ENCODE measurements around the gene PPP2R5D. TPM values are rescaled to one million over a fixed set of nuclear protein-coding genes. Genes with fewer than 3 reads are reported as not detected.
A peak's percentile ranks its signal among the peaks of the same experiment; 100 is the strongest.

The PPP2R5D gene
- total RNA-seq, 3 donors from 2014 or later (not counting 1 experiment from before 2014, with no cell fraction given), result 30.5 to 49.1 (median 40.1) TPM

DNA sequence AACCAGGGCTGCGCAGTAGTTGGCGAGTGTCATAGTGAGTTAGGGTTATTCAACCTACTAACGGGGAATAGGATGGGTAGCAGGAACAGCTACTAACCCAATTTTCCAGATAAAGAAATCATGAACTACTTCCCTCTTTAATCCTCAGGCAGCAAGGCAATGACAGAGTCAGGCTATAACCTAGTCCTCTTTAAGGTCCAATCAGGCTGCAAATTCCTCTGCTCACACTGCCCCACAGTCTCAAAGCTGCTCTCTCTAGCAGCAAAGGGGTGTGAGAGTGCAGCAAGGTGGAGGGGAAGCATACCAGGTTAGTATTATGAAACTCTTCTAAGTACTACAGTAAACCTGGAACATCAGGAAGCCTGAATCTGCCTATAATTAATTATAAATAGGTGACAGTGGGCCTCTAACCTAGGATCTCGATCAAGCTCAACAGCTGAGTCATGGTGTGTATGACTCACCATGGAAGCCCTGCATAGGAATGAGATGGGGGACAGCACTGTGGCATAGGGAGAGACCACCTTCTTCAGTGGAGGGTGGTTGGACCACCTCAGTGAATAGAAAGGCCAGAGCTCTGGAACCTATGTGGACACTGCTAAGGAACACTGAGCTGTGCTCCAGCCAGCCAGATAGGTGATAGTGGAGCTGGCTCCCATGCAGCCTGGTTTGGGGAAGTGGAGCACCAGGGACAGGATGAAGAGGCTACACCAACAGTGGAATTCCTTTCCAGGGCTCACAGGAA, 13.3 kb upstream of the PPP2R5D start:
- H3K4me1 Mint-ChIP-seq, result peaks cover 0 to 4% of the 10 kb centered on the region in 2 donors
- peaks cover 18% of the 10 kb centered on the region for H3K36me3 ChIP-seq (ENCODE audit: control insufficient read depth, insufficient read depth, low read length)
- no peaks in the 10 kb centered on the region for H3K36me3 Mint-ChIP-seq
- ATAC-seq (no peak), DNase-seq (no peak)
- no peaks in the 10 kb centered on the region for H3K4me1 ChIP-seq (ENCODE audit: control insufficient read depth, insufficient read depth, low read length)
- TF ChIP-seq, protein P1, sequence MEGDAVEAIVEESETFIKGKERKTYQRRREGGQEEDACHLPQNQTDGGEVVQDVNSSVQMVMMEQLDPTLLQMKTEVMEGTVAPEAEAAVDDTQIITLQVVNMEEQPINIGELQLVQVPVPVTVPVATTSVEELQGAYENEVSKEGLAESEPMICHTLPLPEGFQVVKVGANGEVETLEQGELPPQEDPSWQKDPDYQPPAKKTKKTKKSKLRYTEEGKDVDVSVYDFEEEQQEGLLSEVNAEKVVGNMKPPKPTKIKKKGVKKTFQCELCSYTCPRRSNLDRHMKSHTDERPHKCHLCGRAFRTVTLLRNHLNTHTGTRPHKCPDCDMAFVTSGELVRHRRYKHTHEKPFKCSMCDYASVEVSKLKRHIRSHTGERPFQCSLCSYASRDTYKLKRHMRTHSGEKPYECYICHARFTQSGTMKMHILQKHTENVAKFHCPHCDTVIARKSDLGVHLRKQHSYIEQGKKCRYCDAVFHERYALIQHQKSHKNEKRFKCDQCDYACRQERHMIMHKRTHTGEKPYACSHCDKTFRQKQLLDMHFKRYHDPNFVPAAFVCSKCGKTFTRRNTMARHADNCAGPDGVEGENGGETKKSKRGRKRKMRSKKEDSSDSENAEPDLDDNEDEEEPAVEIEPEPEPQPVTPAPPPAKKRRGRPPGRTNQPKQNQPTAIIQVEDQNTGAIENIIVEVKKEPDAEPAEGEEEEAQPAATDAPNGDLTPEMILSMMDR (IDR thresholded peaks at IDR 0.05), result no peak
- no peak overlapping the region for H3K27ac Mint-ChIP-seq
- H3K4me3 ChIP-seq (ENCODE audit: low read length), result no peak overlapping the region
- intact Hi-C loops (cut with micrococcal nuclease), result no loop called here
- H3K27ac ChIP-seq (ENCODE audit: low read length), result no peak overlapping the region
- no peaks in the 10 kb centered on the region for H3K27me3 ChIP-seq (ENCODE audit: control insufficient read depth, insufficient read depth, low read length)
- WGBS (ENCODE audit: insufficient coverage), result 78% methylated on average over 3 of the region's 4 CpGs
- H3K9me3 ChIP-seq (ENCODE audit: control insufficient read depth, insufficient read depth, low read length), result no peaks in the 10 kb centered on the region
- H3K9me3 Mint-ChIP-seq, result no peaks in the 10 kb centered on the region
- H3K27me3 Mint-ChIP-seq (ENCODE audit: low read depth in 2 of 2), result no peaks in the 10 kb centered on the region
- H3K4me3 Mint-ChIP-seq, result no peak overlapping the region

DNA sequence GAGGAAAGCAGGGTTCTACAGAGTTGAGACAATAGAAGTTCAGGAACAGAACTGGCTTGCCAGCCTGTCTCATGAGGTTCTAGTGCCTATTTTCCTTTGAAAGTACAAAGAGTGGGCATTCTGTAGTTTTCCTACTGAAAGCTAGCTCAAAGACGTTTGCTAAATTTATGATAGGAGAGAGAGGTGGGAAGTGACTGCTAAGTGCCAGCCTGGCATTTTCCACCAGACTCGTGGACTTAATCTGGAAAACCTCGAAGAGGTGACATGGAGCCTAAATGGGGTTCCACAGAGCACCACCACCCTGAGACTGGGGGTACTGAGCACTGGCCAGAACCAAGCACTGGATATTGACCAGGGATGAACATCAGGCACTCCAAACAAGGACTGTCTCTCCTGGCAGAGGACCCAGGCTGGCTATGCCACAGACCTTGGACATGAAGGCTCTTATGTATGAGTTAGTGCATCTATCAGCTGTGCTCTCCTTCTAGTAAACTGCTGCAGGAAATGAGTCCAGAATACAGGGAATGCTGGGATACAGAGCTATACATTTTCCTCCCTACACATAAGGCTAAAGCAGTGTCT, 12.5 kb upstream of the PPP2R5D start:
- intact Hi-C loops (cut with micrococcal nuclease), result no loop called here
- no peak overlapping the region for H3K27ac Mint-ChIP-seq
- peaks cover 14% of the 10 kb centered on the region for H3K36me3 ChIP-seq (ENCODE audit: control insufficient read depth, insufficient read depth, low read length)
- no peaks in the 10 kb centered on the region for H3K36me3 Mint-ChIP-seq
- H3K9me3 ChIP-seq (ENCODE audit: control insufficient read depth, insufficient read depth, low read length), result no peaks in the 10 kb centered on the region
- no peak overlapping the region for H3K27ac ChIP-seq (ENCODE audit: low read length)
- 89% methylated on average over 3 of the region's 3 CpGs for WGBS (ENCODE audit: insufficient coverage)
- no peak for DNase-seq
- no peak overlapping the region for H3K4me3 ChIP-seq (ENCODE audit: low read length)
- no peak for ATAC-seq
- H3K4me1 ChIP-seq (ENCODE audit: control insufficient read depth, insufficient read depth, low read length), result no peaks in the 10 kb centered on the region
- H3K27me3 ChIP-seq (ENCODE audit: control insufficient read depth, insufficient read depth, low read length), result no peaks in the 10 kb centered on the region
- TF ChIP-seq, protein P1 (IDR thresholded peaks at IDR 0.05), result no peak
- no peak overlapping the region for H3K4me3 Mint-ChIP-seq
- H3K27me3 Mint-ChIP-seq (ENCODE audit: low read depth in 2 of 2), result no peaks in the 10 kb centered on the region
- peaks cover 3 to 7% of the 10 kb centered on the region in 2 donors for H3K4me1 Mint-ChIP-seq
- H3K9me3 Mint-ChIP-seq, result no peaks in the 10 kb centered on the region

DNA sequence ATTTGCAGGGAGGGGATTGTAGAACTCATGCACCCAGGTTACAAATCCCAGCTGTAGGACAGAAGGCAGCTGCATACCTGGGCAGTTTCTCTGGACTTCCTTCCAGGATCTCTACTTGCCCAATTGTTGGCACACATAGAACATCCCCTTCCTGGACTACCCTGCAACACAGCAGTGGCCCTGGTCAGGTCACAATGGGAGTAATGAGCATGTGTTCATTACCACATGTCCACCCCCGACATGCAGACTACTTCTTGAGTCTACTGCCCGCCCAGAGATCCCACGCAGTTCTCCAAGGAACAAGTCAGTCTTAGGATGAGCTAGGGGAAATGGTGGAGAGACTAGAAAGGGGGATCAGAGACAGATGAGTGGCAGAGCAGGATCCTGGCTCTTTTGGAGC, 10.4 kb upstream of the PPP2R5D start:
- Histone ChIP-seq H3K27ac (ENCODE audit: low read length) (no peak overlapping the region), H3K27me3 (ENCODE audit: control insufficient read depth, insufficient read depth, low read length) (no peaks in the 10 kb centered on the region), H3K9me3 (ENCODE audit: control insufficient read depth, insufficient read depth, low read length) (no peaks in the 10 kb centered on the region), H3K4me1 (ENCODE audit: control insufficient read depth, insufficient read depth, low read length) (peaks cover 15% of the 10 kb centered on the region), H3K36me3 (ENCODE audit: control insufficient read depth, insufficient read depth, low read length) (peaks cover 10% of the 10 kb centered on the region), H3K4me3 (ENCODE audit: low read length) (no peak overlapping the region)
- H3K36me3 Mint-ChIP-seq, result no peaks in the 10 kb centered on the region
- H3K9me3 Mint-ChIP-seq, result no peaks in the 10 kb centered on the region
- H3K27me3 Mint-ChIP-seq (ENCODE audit: low read depth in 2 of 2), result no peaks in the 10 kb centered on the region
- peak overlapping the region in 1 of 2 donors; percentile 21 for H3K27ac Mint-ChIP-seq
- peaks cover 12 to 18% of the 10 kb centered on the region in 2 donors for H3K4me1 Mint-ChIP-seq
- TF ChIP-seq, protein P1 (IDR thresholded peaks at IDR 0.05), result no peak
- ATAC-seq (no peak), DNase-seq (no peak)
- WGBS (ENCODE audit: insufficient coverage), result 92% methylated on average over 3 of the region's 3 CpGs
- H3K4me3 Mint-ChIP-seq, result no peak overlapping the region
- intact Hi-C loops (cut with micrococcal nuclease), result no loop called here
